A549 (cell line): ENCODE measurements around the gene MYADML2. TPM values are rescaled to one million over a fixed set of nuclear protein-coding genes. Genes with fewer than 3 reads are reported as not detected.

Experiments
- ATAC-seq, 2 experiments: fragments of 200-7000 bp in 1 of 2; fragments of >200 bp in 1 of 2; cut with Nextera tagmentation in 1 of 2; cut with Tn5 transposase in 1 of 2; 3 replicates each; pipeline versions ENCODE4 v1.8.0 to v1.9.1; 2018 to 2020; ENCODE audit warnings: mild to moderate bottlenecking in 1 of 2, moderate library complexity in 1 of 2
- CTCF ChIA-PET: fragments of 300-600 bp; sonication (Branson Sonifier 250); formaldehyde crosslinking; extraction: SDS; loops from one replicate; lab custom pipeline; 2021; ENCODE audit warnings: antibody characterized with exemption, inconsistent platforms; lab: Yijun Ruan, JAX
- POLR2A ChIA-PET: fragments of 350-600 bp; formaldehyde crosslinking; extraction: SDS; loops from one replicate; lab custom pipeline; 2021; ENCODE audit warnings: antibody characterized with exemption, inconsistent platforms; lab: Yijun Ruan, JAX
- DNase-seq, 2 experiments: peaks; one replicate each; pipeline versions ENCODE4 v3.0.0 to v3.0.0-alpha.2; 2011 to 2016; ENCODE audit warnings: low read depth in 1 of 2, low spot score in 1 of 2
- FAIRE-seq: peaks from 2 replicates; lab custom pipeline; 2011; peaks lifted over from hg19 to GRCh38; lab: Jason Lieb, UNC
- H3K27ac ChIP-seq, 2 experiments: fragments of >200 bp; sonication (Bioruptor Twin); formaldehyde crosslinking; 3 replicates each; pipeline ENCODE4 v1.5.1; 2016 to 2017
- H3K4me1 ChIP-seq: fragments of >200 bp; sonication (Bioruptor Twin); formaldehyde crosslinking; 3 replicates; pipeline ENCODE4 v1.6.1; 2016
- H3K4me2 ChIP-seq: fragments of >200 bp; sonication (Bioruptor Twin); formaldehyde crosslinking; 3 replicates; pipeline ENCODE4 v1.6.1; 2016
- H3K4me3 ChIP-seq: fragments of >200 bp; sonication (Bioruptor Twin); formaldehyde crosslinking; 3 replicates; pipeline ENCODE4 v1.5.1; 2016
- H3K9me3 ChIP-seq: fragments of >200 bp; sonication (Bioruptor Twin); formaldehyde crosslinking; 3 replicates; pipeline ENCODE4 v1.6.1; 2016
- CHD2 ChIP-seq: fragments of 150-350 bp; IDR thresholded peaks from 2 replicates; pipeline ENCODE4 v1.6.1; 2014; ENCODE audit warnings: low read length; ENCODE audit not compliant: partially characterized antibody
- EHF ChIP-seq: fragments of 250-450 bp; sonication (Bioruptor Pico); IDR thresholded peaks from 2 replicates; pipeline ENCODE4 v1.5.0; 2020; ENCODE audit warnings: mild to moderate bottlenecking
- EP300 ChIP-seq, 2 experiments: fragments of >200 bp; sonication (Bioruptor Twin); formaldehyde crosslinking; IDR thresholded peaks; 2 replicates in 1 of 2; 3 replicates in 1 of 2; pipeline ENCODE4 v1.6.1; 2016 to 2017
- FOSB ChIP-seq: fragments of 250-450 bp; sonication (Bioruptor Pico); IDR thresholded peaks from 2 replicates; pipeline ENCODE4 v1.5.0; 2020; ENCODE audit warnings: mild to moderate bottlenecking, moderate library complexity
- HEYL ChIP-seq: fragments of 250-450 bp; sonication (Bioruptor Pico); IDR thresholded peaks from 2 replicates; pipeline ENCODE4 v1.8.0; 2021; ENCODE audit warnings: mild to moderate bottlenecking, moderate library complexity
- HOXB13 ChIP-seq: fragments of 250-450 bp; sonication (Bioruptor Pico); IDR thresholded peaks from 2 replicates; pipeline ENCODE4 v1.5.0; 2020; ENCODE audit warnings: low read depth, mild to moderate bottlenecking, moderate library complexity
- JUN ChIP-seq, 2 experiments: fragments of >200 bp; sonication (Bioruptor Twin); formaldehyde crosslinking; IDR thresholded peaks; 2 replicates in 1 of 2; 3 replicates in 1 of 2; pipeline ENCODE4 v1.6.1; 2016 to 2017
- KDM5A ChIP-seq: fragments of 200-600 bp; sonication (generic); IDR thresholded peaks from 2 replicates; pipeline ENCODE4 v1.6.1; 2016; ENCODE audit warnings: antibody characterized with exemption, mild to moderate bottlenecking
- MAFK ChIP-seq: fragments of 450-650 bp; IDR thresholded peaks from 2 replicates; pipeline ENCODE4 v1.6.1; 2014; ENCODE audit not compliant: partially characterized antibody
- MAZ ChIP-seq: fragments of 150-350 bp; IDR thresholded peaks from 2 replicates; pipeline ENCODE4 v1.6.1; 2014; ENCODE audit warnings: antibody characterized with exemption, low read depth, low read length, borderline replicate concordance
- MYC ChIP-seq: IDR thresholded peaks from 2 replicates; pipeline ENCODE4 v1.6.1; 2012; ENCODE audit warnings: mild to moderate bottlenecking, inconsistent platforms, low read length, improper control_type of control experiment, borderline replicate concordance
- NPAS2 ChIP-seq: fragments of 250-450 bp; sonication (Bioruptor Pico); IDR thresholded peaks from 2 replicates; pipeline ENCODE4 v1.8.0; 2022; ENCODE audit warnings: mild to moderate bottlenecking, moderate library complexity, borderline replicate concordance
- PHF8 ChIP-seq: fragments of 200-600 bp; sonication (generic); IDR thresholded peaks from 2 replicates; pipeline ENCODE4 v1.6.1; 2016; ENCODE audit warnings: low read depth, mild to moderate bottlenecking, antibody characterized with exemption, moderate library complexity, borderline replicate concordance
- SMC3 ChIP-seq: fragments of >200 bp; sonication (Bioruptor Twin); formaldehyde crosslinking; IDR thresholded peaks from 3 replicates; pipeline ENCODE4 v1.6.1; 2018; ENCODE audit warnings: inconsistent platforms
- SREBF2 ChIP-seq: fragments of 450-650 bp; IDR thresholded peaks from 2 replicates; pipeline ENCODE4 v1.6.1; 2014; ENCODE audit warnings: mild to moderate bottlenecking, moderate library complexity
- TFCP2L1 ChIP-seq: fragments of 250-450 bp; sonication (Bioruptor Pico); IDR thresholded peaks from 2 replicates; pipeline ENCODE4 v1.5.0; 2021; ENCODE audit warnings: mild to moderate bottlenecking
- TP53 ChIP-seq: fragments of 250-450 bp; sonication (Bioruptor Pico); IDR thresholded peaks from 2 replicates; pipeline ENCODE4 v1.5.0; 2021; ENCODE audit warnings: mild to moderate bottlenecking, moderate library complexity
- ZFP36 ChIP-seq: fragments of 450-650 bp; IDR thresholded peaks from 2 replicates; pipeline ENCODE4 v1.6.1; 2014; ENCODE audit warnings: borderline replicate concordance; ENCODE audit not compliant: partially characterized antibody
- ZNF302 ChIP-seq: fragments of 250-450 bp; sonication (Bioruptor Pico); IDR thresholded peaks from 2 replicates; pipeline ENCODE4 v1.9.0; 2021; ENCODE audit warnings: inconsistent platforms, mild to moderate bottlenecking, moderate library complexity
- ZSCAN20 ChIP-seq: fragments of 250-450 bp; sonication (Bioruptor Pico); IDR thresholded peaks from 2 replicates; pipeline ENCODE4 v1.8.0; 2022; ENCODE audit warnings: mild to moderate bottlenecking, moderate library complexity
- WGBS: methylation state at CpG from one replicate; pipeline ENCODE4 v1.1.6; 2017; ENCODE audit errors: missing lambda C conversion rate; 5-methylcytosine and 5-hydroxymethylcytosine counted together
- polyA plus RNA-seq, 4 experiments: library from polyadenylated mRNA; depleted of rRNA in 3 of 4; stranded (reverse); fragments of >200 nt; fragmentation: RNase III in 1 of 4; extraction: RNeasy Plus Mini Kit Qiagen cat#74134 plus additional on column Dnase treatment in 1 of 4; gene quantifications; 2 replicates in 3 of 4; 3 replicates in 1 of 4; pipeline ENCODE4 v1.2.3, GENCODE V29; 2011 to 2017
- TF ChIP-seq, protein P1 (sequence below): fragments of 450-650 bp; IDR thresholded peaks from 2 replicates; pipeline ENCODE4 v1.6.1; 2014; ENCODE audit warnings: antibody characterized with exemption
- TF ChIP-seq, protein P2 (sequence below): fragments of 200-600 bp; sonication (generic); IDR thresholded peaks from 2 replicates; pipeline ENCODE4 v1.6.1; 2016; ENCODE audit warnings: antibody characterized with exemption, mild to moderate bottlenecking, moderate library complexity
- TF ChIP-seq, protein P3 (sequence below): fragments of >200 bp; sonication (Bioruptor Twin); formaldehyde crosslinking; IDR thresholded peaks from 3 replicates; pipeline ENCODE4 v1.5.1; 2016
- TF ChIP-seq, protein P4 (sequence below): IDR thresholded peaks from 2 replicates; pipeline ENCODE4 v1.6.1; 2012

The MYADML2 gene
- polyA plus RNA-seq, 2 of the 4 experiments (the other 2 are of a cell fraction): not detected

DNA sequence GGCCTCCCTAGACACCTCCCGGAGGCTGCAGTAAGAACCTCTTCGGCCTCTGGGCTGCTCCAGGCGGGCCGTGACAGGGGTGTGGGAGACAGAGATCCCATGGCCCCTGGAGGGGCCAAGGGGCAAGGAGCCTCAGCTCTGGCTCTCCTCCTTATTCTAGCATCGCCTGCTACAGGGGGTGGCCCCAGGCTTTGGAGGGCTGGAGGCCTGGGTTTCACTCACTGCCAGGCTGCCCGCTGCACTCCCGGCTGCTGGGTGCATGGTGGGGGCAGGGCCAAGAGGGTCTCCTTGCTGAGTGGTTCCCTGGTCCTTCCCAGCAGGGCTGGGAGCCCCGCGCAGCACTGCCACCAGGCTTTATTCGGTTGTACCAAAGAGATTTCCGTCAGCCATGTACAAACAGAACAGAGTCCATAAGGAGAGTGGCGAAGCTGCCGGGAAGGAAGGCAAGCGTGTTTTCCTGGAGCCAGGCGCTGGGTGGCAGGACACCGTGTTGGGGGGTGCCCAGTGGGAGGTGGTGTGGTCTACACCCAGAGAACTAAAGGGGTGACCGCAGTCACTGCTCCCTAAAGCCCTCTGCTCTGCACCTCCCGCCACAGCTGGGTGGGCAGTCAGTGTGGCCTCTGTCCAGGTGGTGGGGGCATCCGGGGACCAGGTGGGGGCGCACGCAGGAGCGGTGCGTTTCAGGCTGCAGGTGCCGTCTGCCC, 43.0 kb downstream of the MYADML2 start:
- H3K4me2 ChIP-seq: no peak overlapping the region
- CTCF ChIA-PET: interaction anchor here (1.0 to 1.6 kb wide), 3 partner anchors 10 to 13 kb away, joined by 3 to 6 read pairs (median 4); no protein-coding TSS in a partner anchor
- DNase-seq: no peak
- POLR2A ChIA-PET: no interaction called here
- H3K27ac ChIP-seq: no peak overlapping the region
- no peak for FAIRE-seq
- WGBS: 88% methylated on average over 21 of the region's 24 CpGs
- peaks cover 9% of the 10 kb centered on the region for H3K4me1 ChIP-seq
- no peak overlapping the region for H3K4me3 ChIP-seq
- TF ChIP-seq PHF8: no peak
- TF ChIP-seq SREBF2: no peak
- no peaks in the 10 kb centered on the region for H3K9me3 ChIP-seq
- no peak for ATAC-seq

DNA sequence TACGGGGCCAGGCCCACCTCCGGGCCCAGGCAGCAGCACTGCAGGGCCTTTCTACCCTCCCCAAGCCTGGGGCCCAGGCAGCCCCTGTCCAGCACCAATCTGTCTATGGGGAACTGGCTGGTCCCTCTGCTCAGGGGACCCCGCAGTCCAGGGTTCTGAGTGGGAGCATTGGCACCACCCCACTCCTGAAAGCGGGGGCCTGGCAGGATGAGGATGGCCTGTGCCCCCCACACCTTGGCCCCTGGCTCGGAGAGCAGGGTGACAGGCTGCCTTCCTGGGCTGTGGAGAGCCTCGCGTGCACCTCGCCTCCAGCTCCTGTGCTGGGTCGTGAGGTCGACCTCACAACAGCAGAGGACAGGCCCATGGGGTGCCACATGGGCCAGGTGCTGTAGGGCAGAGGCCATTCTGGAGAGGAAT, 43.6 kb downstream of the MYADML2 start:
- H3K4me3 ChIP-seq: no peak overlapping the region
- ATAC-seq (no peak), DNase-seq (no peak), FAIRE-seq (no peak)
- CTCF ChIA-PET: interaction anchor here (1.1 to 1.6 kb wide), 3 partner anchors 10 to 14 kb away, joined by 3 to 6 read pairs (median 4); no protein-coding TSS in a partner anchor
- TF ChIP-seq TP53 (no peak), FOSB (CRISPR knock-in tag) (no peak), HOXB13 (CRISPR knock-in tag) (no peak), SMC3 (no peak), EHF (no peak), KDM5A (no peak), MAFK (no peak), JUN (IDR thresholded peaks at IDR 0.05) (no peak), ZFP36 (no peak)
- TF ChIP-seq, protein P1, sequence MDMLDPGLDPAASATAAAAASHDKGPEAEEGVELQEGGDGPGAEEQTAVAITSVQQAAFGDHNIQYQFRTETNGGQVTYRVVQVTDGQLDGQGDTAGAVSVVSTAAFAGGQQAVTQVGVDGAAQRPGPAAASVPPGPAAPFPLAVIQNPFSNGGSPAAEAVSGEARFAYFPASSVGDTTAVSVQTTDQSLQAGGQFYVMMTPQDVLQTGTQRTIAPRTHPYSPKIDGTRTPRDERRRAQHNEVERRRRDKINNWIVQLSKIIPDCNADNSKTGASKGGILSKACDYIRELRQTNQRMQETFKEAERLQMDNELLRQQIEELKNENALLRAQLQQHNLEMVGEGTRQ: no peak
- TF ChIP-seq, protein P2, sequence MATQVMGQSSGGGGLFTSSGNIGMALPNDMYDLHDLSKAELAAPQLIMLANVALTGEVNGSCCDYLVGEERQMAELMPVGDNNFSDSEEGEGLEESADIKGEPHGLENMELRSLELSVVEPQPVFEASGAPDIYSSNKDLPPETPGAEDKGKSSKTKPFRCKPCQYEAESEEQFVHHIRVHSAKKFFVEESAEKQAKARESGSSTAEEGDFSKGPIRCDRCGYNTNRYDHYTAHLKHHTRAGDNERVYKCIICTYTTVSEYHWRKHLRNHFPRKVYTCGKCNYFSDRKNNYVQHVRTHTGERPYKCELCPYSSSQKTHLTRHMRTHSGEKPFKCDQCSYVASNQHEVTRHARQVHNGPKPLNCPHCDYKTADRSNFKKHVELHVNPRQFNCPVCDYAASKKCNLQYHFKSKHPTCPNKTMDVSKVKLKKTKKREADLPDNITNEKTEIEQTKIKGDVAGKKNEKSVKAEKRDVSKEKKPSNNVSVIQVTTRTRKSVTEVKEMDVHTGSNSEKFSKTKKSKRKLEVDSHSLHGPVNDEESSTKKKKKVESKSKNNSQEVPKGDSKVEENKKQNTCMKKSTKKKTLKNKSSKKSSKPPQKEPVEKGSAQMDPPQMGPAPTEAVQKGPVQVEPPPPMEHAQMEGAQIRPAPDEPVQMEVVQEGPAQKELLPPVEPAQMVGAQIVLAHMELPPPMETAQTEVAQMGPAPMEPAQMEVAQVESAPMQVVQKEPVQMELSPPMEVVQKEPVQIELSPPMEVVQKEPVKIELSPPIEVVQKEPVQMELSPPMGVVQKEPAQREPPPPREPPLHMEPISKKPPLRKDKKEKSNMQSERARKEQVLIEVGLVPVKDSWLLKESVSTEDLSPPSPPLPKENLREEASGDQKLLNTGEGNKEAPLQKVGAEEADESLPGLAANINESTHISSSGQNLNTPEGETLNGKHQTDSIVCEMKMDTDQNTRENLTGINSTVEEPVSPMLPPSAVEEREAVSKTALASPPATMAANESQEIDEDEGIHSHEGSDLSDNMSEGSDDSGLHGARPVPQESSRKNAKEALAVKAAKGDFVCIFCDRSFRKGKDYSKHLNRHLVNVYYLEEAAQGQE: no peak
- POLR2A ChIA-PET: no interaction called here
- no peak overlapping the region for H3K4me2 ChIP-seq
- H3K4me1 ChIP-seq: peaks cover 15% of the 10 kb centered on the region
- no peaks in the 10 kb centered on the region for H3K9me3 ChIP-seq
- 82% methylated on average over 9 of the region's 10 CpGs for WGBS
- no peak overlapping the region for H3K27ac ChIP-seq

DNA sequence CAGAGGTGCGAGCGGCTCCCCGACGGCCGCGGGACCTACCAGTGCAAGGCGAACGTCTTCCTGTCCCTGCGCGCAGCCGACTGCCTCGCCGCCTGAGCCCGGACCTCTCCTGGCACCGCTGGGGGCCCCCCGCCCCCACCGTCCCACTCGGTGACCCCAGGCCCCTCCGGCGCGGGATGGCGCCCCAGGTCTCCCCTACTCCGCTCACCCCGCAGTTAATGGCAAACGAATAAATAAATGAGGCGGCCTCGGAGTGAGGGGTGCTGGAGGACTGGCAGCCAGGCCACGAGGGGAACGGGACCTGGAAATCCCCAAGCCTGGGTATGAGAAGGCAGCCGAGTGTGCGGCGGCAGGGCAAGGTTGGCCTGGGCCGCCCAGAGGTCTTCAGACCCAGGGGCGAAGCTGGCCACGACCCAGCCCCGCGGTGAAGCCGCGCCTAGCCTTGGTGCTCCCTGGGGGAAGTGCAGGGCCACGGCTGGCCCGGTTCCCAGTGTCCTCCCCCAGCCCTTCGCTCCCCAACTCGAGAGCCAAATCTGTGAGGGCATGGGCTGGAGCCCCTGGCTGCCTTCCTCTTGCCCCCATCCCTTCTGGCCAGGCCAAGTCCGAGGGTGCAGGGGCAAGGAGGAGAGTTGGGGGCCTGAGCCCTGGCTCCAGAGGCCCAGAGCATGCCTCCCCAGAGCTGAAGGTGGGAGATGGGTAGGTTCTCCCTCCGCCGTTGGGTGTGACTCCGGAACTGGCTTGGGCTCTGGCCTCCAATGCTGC, 44.2 kb downstream of the MYADML2 start:
- H3K4me2 ChIP-seq: no peak overlapping the region
- CTCF ChIA-PET: interaction anchor here (1.0 to 1.6 kb wide), 5 partner anchors 9 to 168 kb away, joined by 3 to 6 read pairs (median 4); partner anchors contain the start of gene MAFG
- H3K4me1 ChIP-seq: peaks cover 21% of the 10 kb centered on the region
- WGBS: 91% methylated on average over 40 of the region's 47 CpGs
- DNase-seq (no peak), FAIRE-seq (no peak), ATAC-seq (no peak)
- POLR2A ChIA-PET: no interaction called here
- no peaks in the 10 kb centered on the region for H3K9me3 ChIP-seq
- TF ChIP-seq, protein P3, sequence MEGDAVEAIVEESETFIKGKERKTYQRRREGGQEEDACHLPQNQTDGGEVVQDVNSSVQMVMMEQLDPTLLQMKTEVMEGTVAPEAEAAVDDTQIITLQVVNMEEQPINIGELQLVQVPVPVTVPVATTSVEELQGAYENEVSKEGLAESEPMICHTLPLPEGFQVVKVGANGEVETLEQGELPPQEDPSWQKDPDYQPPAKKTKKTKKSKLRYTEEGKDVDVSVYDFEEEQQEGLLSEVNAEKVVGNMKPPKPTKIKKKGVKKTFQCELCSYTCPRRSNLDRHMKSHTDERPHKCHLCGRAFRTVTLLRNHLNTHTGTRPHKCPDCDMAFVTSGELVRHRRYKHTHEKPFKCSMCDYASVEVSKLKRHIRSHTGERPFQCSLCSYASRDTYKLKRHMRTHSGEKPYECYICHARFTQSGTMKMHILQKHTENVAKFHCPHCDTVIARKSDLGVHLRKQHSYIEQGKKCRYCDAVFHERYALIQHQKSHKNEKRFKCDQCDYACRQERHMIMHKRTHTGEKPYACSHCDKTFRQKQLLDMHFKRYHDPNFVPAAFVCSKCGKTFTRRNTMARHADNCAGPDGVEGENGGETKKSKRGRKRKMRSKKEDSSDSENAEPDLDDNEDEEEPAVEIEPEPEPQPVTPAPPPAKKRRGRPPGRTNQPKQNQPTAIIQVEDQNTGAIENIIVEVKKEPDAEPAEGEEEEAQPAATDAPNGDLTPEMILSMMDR: no peak
- TF ChIP-seq TFCP2L1 (no peak), NPAS2 (no peak), CHD2 (no peak), MAFK (no peak), ZSCAN20 (CRISPR knock-in tag) (no peak), HEYL (CRISPR knock-in tag) (no peak), MYC (no peak), EP300 (IDR thresholded peaks at IDR 0.05) (no peak), MAZ (no peak), KDM5A (no peak), FOSB (CRISPR knock-in tag) (no peak), ZNF302 (CRISPR knock-in tag) (no peak)
- TF ChIP-seq, protein P4, sequence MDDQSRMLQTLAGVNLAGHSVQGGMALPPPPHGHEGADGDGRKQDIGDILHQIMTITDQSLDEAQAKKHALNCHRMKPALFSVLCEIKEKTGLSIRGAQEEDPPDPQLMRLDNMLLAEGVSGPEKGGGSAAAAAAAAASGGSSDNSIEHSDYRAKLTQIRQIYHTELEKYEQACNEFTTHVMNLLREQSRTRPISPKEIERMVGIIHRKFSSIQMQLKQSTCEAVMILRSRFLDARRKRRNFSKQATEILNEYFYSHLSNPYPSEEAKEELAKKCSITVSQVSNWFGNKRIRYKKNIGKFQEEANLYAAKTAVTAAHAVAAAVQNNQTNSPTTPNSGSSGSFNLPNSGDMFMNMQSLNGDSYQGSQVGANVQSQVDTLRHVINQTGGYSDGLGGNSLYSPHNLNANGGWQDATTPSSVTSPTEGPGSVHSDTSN: no peak
- H3K27ac ChIP-seq: no peak overlapping the region
- H3K4me3 ChIP-seq: no peak overlapping the region
